Measurements from ENCODE around the gene NEURL1. TPM values are rescaled to one million over a fixed set of nuclear protein-coding genes. Genes with fewer than 3 reads are reported as not detected.

The NEURL1 gene
- total RNA-seq, 2 experiments from 2014 or later = 0.47 TPM; not detected in 1

GRCh38 chr10:103544657-103545310 is 51.3 kb downstream of the NEURL1 start:
- H3K9me3 ChIP-seq (ENCODE audit: low read length) = no peaks in the 10 kb centered on the region
- no peak for TF ChIP-seq EZH2phosphoT487 (IDR thresholded peaks at IDR 0.05; ENCODE audit: borderline replicate concordance, low read depth, low read length)
- TF ChIP-seq CTCF (conservative IDR thresholded peaks at IDR 0.05; ENCODE audit: low read length) = no peak
- intact Hi-C loops (cut with micrococcal nuclease; ENCODE audit: unreplicated experiment) = loop anchor here (5.0 kb wide), 1 partner anchor 37 kb away; no protein-coding TSS in a partner anchor
- H2AFZ ChIP-seq (ENCODE audit: low read length) = no peak overlapping the region
- no peaks in the 10 kb centered on the region for H4K20me1 ChIP-seq (ENCODE audit: insufficient read depth, low read length)
- no peaks in the 10 kb centered on the region for H3K36me3 ChIP-seq (ENCODE audit: insufficient read depth, low read length)
- DNase-seq (ENCODE audit: low spot score) = no peak
- peaks cover 71% of the 10 kb centered on the region for H3K4me1 ChIP-seq (ENCODE audit: insufficient read depth, low read length, poor library complexity, severe bottlenecking)
- H3K4me2 ChIP-seq (ENCODE audit: low read length) = no peak overlapping the region
- no peaks in the 10 kb centered on the region for H3K79me2 ChIP-seq (ENCODE audit: insufficient read depth, low read depth, low read length)
- ChIA-PET POLR2A (interaction anchor here (0.6 kb wide), 1 partner anchor 114 kb away, joined by 3 read pairs; no protein-coding TSS in a partner anchor), CTCF (ENCODE audit: unreplicated experiment) (no interaction called here)
- H3K4me3 ChIP-seq (ENCODE audit: low read depth, low read length, poor library complexity, severe bottlenecking) = no peak overlapping the region
- H3K27ac ChIP-seq (ENCODE audit: low read depth, low read length, poor library complexity, severe bottlenecking) = no peak overlapping the region
- no peaks in the 10 kb centered on the region for H3K9me2 ChIP-seq (ENCODE audit: insufficient read depth, low read length)
- BruUV-seq (replicated peaks) = no TSS peak

GRCh38 chr10:103545366-103545765 is 51.9 kb downstream of the NEURL1 start:
- Histone ChIP-seq H3K4me1 (ENCODE audit: insufficient read depth, low read length, poor library complexity, severe bottlenecking) (peaks cover 71% of the 10 kb centered on the region), H2AFZ (ENCODE audit: low read length) (peak overlapping the region; percentile 9; the same call in 1 of the 2 replicates), H4K20me1 (ENCODE audit: insufficient read depth, low read length) (no peaks in the 10 kb centered on the region), H3K4me3 (ENCODE audit: low read depth, low read length, poor library complexity, severe bottlenecking) (no peak overlapping the region), H3K79me2 (ENCODE audit: insufficient read depth, low read depth, low read length) (no peaks in the 10 kb centered on the region), H3K36me3 (ENCODE audit: insufficient read depth, low read length) (no peaks in the 10 kb centered on the region), H3K27ac (ENCODE audit: low read depth, low read length, poor library complexity, severe bottlenecking) (no peak overlapping the region), H3K9me2 (ENCODE audit: insufficient read depth, low read length) (no peaks in the 10 kb centered on the region), H3K9me3 (ENCODE audit: low read length) (no peaks in the 10 kb centered on the region), H3K4me2 (ENCODE audit: low read length) (peak overlapping the region; percentile 33)
- ChIA-PET POLR2A (interaction anchor here (1.1 kb wide), 1 partner anchor 13 kb away, joined by 6 read pairs; no protein-coding TSS in a partner anchor), CTCF (ENCODE audit: unreplicated experiment) (interaction anchor here (0.6 to 0.9 kb wide), 3 partner anchors 13 to 68 kb away, joined by 3 to 9 read pairs (median 5); no protein-coding TSS in a partner anchor)
- TF ChIP-seq EZH2phosphoT487 (IDR thresholded peaks at IDR 0.05; ENCODE audit: borderline replicate concordance, low read depth, low read length) (no peak), CTCF (conservative IDR thresholded peaks at IDR 0.05; ENCODE audit: low read length) (no peak)
- intact Hi-C loops (cut with micrococcal nuclease; ENCODE audit: unreplicated experiment) = no loop called here
- DNase-seq (ENCODE audit: low spot score) = no peak
- BruUV-seq (replicated peaks) = no TSS peak

- no TSS peak for BruUV-seq (replicated peaks)
- CTCF ChIA-PET (ENCODE audit: unreplicated experiment) = interaction anchor here (0.6 to 0.9 kb wide), 3 partner anchors 13 to 68 kb away, joined by 3 to 9 read pairs (median 5); no protein-coding TSS in a partner anchor
- peak overlapping the region; percentile 14 for H3K27ac ChIP-seq (ENCODE audit: low read depth, low read length, poor library complexity, severe bottlenecking)
- H3K4me1 ChIP-seq (ENCODE audit: insufficient read depth, low read length, poor library complexity, severe bottlenecking) = peaks cover 71% of the 10 kb centered on the region
- H3K79me2 ChIP-seq (ENCODE audit: insufficient read depth, low read depth, low read length) = no peaks in the 10 kb centered on the region
- no peaks in the 10 kb centered on the region for H3K9me3 ChIP-seq (ENCODE audit: low read length)
- no peaks in the 10 kb centered on the region for H4K20me1 ChIP-seq (ENCODE audit: insufficient read depth, low read length)
- H3K4me2 ChIP-seq (ENCODE audit: low read length) = peak overlapping the region; percentile 33
- no peak for TF ChIP-seq CTCF (conservative IDR thresholded peaks at IDR 0.05; ENCODE audit: low read length)
- TF ChIP-seq EZH2phosphoT487 (IDR thresholded peaks at IDR 0.05; ENCODE audit: borderline replicate concordance, low read depth, low read length) = no peak
- H3K4me3 ChIP-seq (ENCODE audit: low read depth, low read length, poor library complexity, severe bottlenecking) = no peak overlapping the region
- peak overlapping the region; percentile 9; the same call in 1 of the 2 replicates for H2AFZ ChIP-seq (ENCODE audit: low read length)
- H3K36me3 ChIP-seq (ENCODE audit: insufficient read depth, low read length) = no peaks in the 10 kb centered on the region
- intact Hi-C loops (cut with micrococcal nuclease; ENCODE audit: unreplicated experiment) = no loop called here
- peak; percentile 45 for DNase-seq (ENCODE audit: low spot score)
- H3K9me2 ChIP-seq (ENCODE audit: insufficient read depth, low read length) = no peaks in the 10 kb centered on the region
- POLR2A ChIA-PET = interaction anchor here (1.1 kb wide), 1 partner anchor 12 kb away, joined by 6 read pairs; no protein-coding TSS in a partner anchor
These were observed 52.3 kb downstream of the NEURL1 start for GRCh38 chr10:103545771-103546281.
